SK-MEL-5 (cell line): ENCODE data around the gene NTF4. TPM values are rescaled to one million over a fixed set of nuclear protein-coding genes. Genes with fewer than 3 reads are reported as not detected.

Experiments used
- DNase-seq: peaks from one replicate; pipeline ENCODE4 v3.0.0-alpha.2; 2016; ENCODE audit warnings: low read depth, low spot score
- in situ Hi-C: cut with HindIII; loops from 2 replicates; pipeline ENCODE4 v1.10.0; 2016; ENCODE audit warnings: low sequenced_read_pairs, high pct_unique_total_duplicates, low pct_unique_long_range_greater_than_20kb
- polyA plus RNA-seq, 2 experiments: library from polyadenylated mRNA; depleted of rRNA; stranded (reverse); fragments of >200 nt; gene quantifications; 2 replicates each; pipeline ENCODE4 v1.2.3, GENCODE V29; 2015
- total RNA-seq: library from RNA; depleted of rRNA; stranded (reverse); fragments of >200 nt; shearing (Covaris generic); gene quantifications from 2 replicates; pipeline ENCODE4 v1.2.3, GENCODE V29; 2014; rRNA removed

Gene NTF4
- total RNA-seq: not detected in 2 replicates
- polyA plus RNA-seq (2015; cell fraction: cytosol; rRNA removed): not detected in 2 replicates
- not detected in 2 replicates for polyA plus RNA-seq (2015; cell fraction: nucleus; rRNA removed)

GRCh38 chr19:49064768-49065611 is at the start of gene NTF4:
TSS of gene NTF4 (minus strand) at chr19:49064818. CDS start at chr19:49061997, 2,821 bp downstream.
- peak; percentile 6 for DNase-seq
- in situ Hi-C loops: no loop called here

GRCh38 chr19:49113762-49114629 is 49.4 kb upstream of the NTF4 start, which contains the start of gene LIN7B:
TSS of gene LIN7B (plus strand) at chr19:49114370. CDS start at chr19:49114405, 35 bp downstream.
- in situ Hi-C loops: no loop called here
- DNase-seq: peak; percentile 66

- in situ Hi-C loops: no loop called here
- DNase-seq: no peak
Measured at GRCh38 chr19:49111218-49111998, 46.8 kb upstream of the NTF4 start.

- in situ Hi-C loops: no loop called here
Measured at GRCh38 chr19:49110567-49110966, 45.9 kb upstream of the NTF4 start.

GRCh38 chr19:49109569-49110233 is 45.1 kb upstream of the NTF4 start:
- in situ Hi-C loops: no loop called here
- no peak for DNase-seq

More at GRCh38 chr19:49110567-49110966, 45.9 kb upstream of the NTF4 start:
- DNase-seq: no peak

GRCh38 chr19:49109051-49109450 is 44.4 kb upstream of the NTF4 start:
- no peak for DNase-seq
- in situ Hi-C loops: no loop called here

GRCh38 chr19:49107625-49108459 is 43.2 kb upstream of the NTF4 start:
- in situ Hi-C loops: no loop called here
- DNase-seq: no peak

GRCh38 chr19:49106648-49107135 is 42.1 kb upstream of the NTF4 start:
- DNase-seq: peak; percentile 80
- in situ Hi-C loops: no loop called here

- DNase-seq: no peak
- in situ Hi-C loops: no loop called here
Measured at GRCh38 chr19:49104229-49104864, 39.7 kb upstream of the NTF4 start.

- in situ Hi-C loops: no loop called here
- no peak for DNase-seq
Measured at GRCh38 chr19:49103331-49104085, 38.9 kb upstream of the NTF4 start.

GRCh38 chr19:49102303-49102702 is 37.7 kb upstream of the NTF4 start:
- in situ Hi-C loops: no loop called here

GRCh38 chr19:49101160-49101559 is 36.5 kb upstream of the NTF4 start:
- no peak for DNase-seq
- in situ Hi-C loops: no loop called here

More at GRCh38 chr19:49102303-49102702, 37.7 kb upstream of the NTF4 start:
- no peak for DNase-seq

GRCh38 chr19:49098795-49099194 is 34.2 kb upstream of the NTF4 start:
- no peak for DNase-seq
- in situ Hi-C loops: no loop called here

GRCh38 chr19:49097453-49098288 is 33.1 kb upstream of the NTF4 start:
- in situ Hi-C loops: no loop called here
- DNase-seq: peak; percentile 83
